ENCODE measurements around the gene COX11. TPM values are rescaled to one million over a fixed set of nuclear protein-coding genes. Genes with fewer than 3 reads are reported as not detected.

COX11 gene
- total and polyA plus RNA-seq, 2 of the 13 experiments (the other 11 are each of a cell fraction or from before 2014, with no cell fraction given) = 103 to 203 TPM

- TF ChIP-seq TFE3 (CRISPR knock-in tag; IDR thresholded peaks at IDR 0.05) (no peak), NONO (IDR thresholded peaks at IDR 0.05) (no peak), NONO (CRISPR knock-in tag; conservative IDR thresholded peaks at IDR 0.05) (no peak), FOSL1 (CRISPR knock-in tag; IDR thresholded peaks at IDR 0.05; ENCODE audit: borderline replicate concordance) (no peak), JUNB (CRISPR knock-in tag; IDR thresholded peaks at IDR 0.05; ENCODE audit: borderline replicate concordance) (no peak), ZNF263 (CRISPR knock-in tag; IDR thresholded peaks at IDR 0.05) (no peak), ZNF792 (CRISPR knock-in tag; IDR thresholded peaks at IDR 0.05) (no peak), HES4 (CRISPR knock-in tag; IDR thresholded peaks at IDR 0.05; ENCODE audit: borderline replicate concordance) (no peak), SALL2 (CRISPR knock-in tag; IDR thresholded peaks at IDR 0.05) (no peak), MBNL3 (CRISPR knock-in tag; conservative IDR thresholded peaks at IDR 0.05) (no peak), HNRNPUL1 (IDR thresholded peaks at IDR 0.05; ENCODE audit: low read depth, low read length) (no peak), ZNF564 (CRISPR knock-in tag; IDR thresholded peaks at IDR 0.05) (no peak), TCF7 (IDR thresholded peaks at IDR 0.05; ENCODE audit: low read depth) (no peak)
- TF ChIP-seq, protein P1, sequence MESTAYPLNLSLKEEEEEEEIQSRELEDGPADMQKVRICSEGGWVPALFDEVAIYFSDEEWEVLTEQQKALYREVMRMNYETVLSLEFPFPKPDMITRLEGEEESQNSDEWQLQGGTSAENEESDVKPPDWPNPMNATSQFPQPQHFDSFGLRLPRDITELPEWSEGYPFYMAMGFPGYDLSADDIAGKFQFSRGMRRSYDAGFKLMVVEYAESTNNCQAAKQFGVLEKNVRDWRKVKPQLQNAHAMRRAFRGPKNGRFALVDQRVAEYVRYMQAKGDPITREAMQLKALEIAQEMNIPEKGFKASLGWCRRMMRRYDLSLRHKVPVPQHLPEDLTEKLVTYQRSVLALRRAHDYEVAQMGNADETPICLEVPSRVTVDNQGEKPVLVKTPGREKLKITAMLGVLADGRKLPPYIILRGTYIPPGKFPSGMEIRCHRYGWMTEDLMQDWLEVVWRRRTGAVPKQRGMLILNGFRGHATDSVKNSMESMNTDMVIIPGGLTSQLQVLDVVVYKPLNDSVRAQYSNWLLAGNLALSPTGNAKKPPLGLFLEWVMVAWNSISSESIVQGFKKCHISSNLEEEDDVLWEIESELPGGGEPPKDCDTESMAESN (CRISPR knock-in tag; conservative IDR thresholded peaks at IDR 0.05) = no peak
- TF ChIP-seq, protein P2, sequence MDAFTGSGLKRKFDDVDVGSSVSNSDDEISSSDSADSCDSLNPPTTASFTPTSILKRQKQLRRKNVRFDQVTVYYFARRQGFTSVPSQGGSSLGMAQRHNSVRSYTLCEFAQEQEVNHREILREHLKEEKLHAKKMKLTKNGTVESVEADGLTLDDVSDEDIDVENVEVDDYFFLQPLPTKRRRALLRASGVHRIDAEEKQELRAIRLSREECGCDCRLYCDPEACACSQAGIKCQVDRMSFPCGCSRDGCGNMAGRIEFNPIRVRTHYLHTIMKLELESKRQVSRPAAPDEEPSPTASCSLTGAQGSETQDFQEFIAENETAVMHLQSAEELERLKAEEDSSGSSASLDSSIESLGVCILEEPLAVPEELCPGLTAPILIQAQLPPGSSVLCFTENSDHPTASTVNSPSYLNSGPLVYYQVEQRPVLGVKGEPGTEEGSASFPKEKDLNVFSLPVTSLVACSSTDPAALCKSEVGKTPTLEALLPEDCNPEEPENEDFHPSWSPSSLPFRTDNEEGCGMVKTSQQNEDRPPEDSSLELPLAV (CRISPR knock-in tag; conservative IDR thresholded peaks at IDR 0.05; ENCODE audit: low read depth) = no peak
- TF ChIP-seq, protein P3, sequence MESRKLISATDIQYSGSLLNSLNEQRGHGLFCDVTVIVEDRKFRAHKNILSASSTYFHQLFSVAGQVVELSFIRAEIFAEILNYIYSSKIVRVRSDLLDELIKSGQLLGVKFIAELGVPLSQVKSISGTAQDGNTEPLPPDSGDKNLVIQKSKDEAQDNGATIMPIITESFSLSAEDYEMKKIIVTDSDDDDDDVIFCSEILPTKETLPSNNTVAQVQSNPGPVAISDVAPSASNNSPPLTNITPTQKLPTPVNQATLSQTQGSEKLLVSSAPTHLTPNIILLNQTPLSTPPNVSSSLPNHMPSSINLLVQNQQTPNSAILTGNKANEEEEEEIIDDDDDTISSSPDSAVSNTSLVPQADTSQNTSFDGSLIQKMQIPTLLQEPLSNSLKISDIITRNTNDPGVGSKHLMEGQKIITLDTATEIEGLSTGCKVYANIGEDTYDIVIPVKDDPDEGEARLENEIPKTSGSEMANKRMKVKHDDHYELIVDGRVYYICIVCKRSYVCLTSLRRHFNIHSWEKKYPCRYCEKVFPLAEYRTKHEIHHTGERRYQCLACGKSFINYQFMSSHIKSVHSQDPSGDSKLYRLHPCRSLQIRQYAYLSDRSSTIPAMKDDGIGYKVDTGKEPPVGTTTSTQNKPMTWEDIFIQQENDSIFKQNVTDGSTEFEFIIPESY (CRISPR knock-in tag; IDR thresholded peaks at IDR 0.05) = no peak
These were observed 34.0 kb upstream of the COX11 start (continued) for GRCh38 chr17:55002458-55002857.
